ENCODE data around the gene ZSWIM3. TPM values are rescaled to one million over a fixed set of nuclear protein-coding genes. Genes with fewer than 3 reads are reported as not detected.

The ZSWIM3 gene
- total and polyA plus RNA-seq, 2 of the 8 experiments (the other 6 are each of a cell fraction or from before 2014, with no cell fraction given), result 5.5 to 6.9 TPM

DNA sequence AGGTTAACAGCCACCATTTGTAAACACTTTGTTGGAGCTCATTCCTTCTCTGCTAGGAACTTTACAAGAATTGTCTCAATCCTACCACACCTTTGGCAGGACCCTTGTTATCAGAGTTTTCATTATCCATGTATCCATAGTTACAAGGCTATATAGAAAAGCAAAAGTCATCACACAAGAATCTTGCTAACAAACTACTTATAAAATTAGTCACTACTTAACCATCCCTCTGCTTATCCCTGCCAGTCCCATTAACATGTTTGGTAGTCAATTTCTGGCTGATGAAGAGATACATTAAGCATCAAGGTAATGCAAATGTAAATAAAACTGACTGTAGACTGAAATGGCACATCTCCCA is 10.4 kb downstream of the ZSWIM3 start:
- no peak overlapping the region for H2AK5ac ChIP-seq (ENCODE audit: low read depth, low read length)
- no peak overlapping the region for H4K8ac ChIP-seq (ENCODE audit: extremely low read depth, insufficient read depth, low read length)
- no peak overlapping the region for H2BK20ac ChIP-seq (ENCODE audit: low read length)
- no peaks in the 10 kb centered on the region for H3K9me3 ChIP-seq (ENCODE audit: insufficient read depth in 2 of 2, low read depth in 1 of 2, low read length in 1 of 2)
- POLR2A ChIA-PET (ENCODE audit: partially characterized antibody), result interaction anchor here (1.5 to 8.1 kb wide), 2 partner anchors 9 to 15 kb away, joined by 5 to 39 read pairs; partner anchors contain the start of gene ZSWIM1
- H3K23ac ChIP-seq (ENCODE audit: insufficient read length), result no peak overlapping the region
- no peak overlapping the region for H3K9ac ChIP-seq (replicated peaks in 1 of 4; ENCODE audit: extremely low read depth in 1 of 4, low read depth in 3 of 4, low read length in 3 of 4)
- no peak overlapping the region for H3K4ac ChIP-seq (replicated peaks; ENCODE audit: insufficient read length, low read depth, low read length)
- H3K56ac ChIP-seq (replicated peaks; ENCODE audit: insufficient read length, low read depth, low read length), result no peak overlapping the region
- H3K4me1 ChIP-seq (replicated peaks in 1 of 4; ENCODE audit: control insufficient read depth in 3 of 4, insufficient read depth in 4 of 4, low read length in 3 of 4), result no peaks in the 10 kb centered on the region
- H2AFZ ChIP-seq (ENCODE audit: low read length), result no peak overlapping the region
- CTCF ChIA-PET (ENCODE audit: partially characterized antibody), result interaction anchor here (0.6 to 1.4 kb wide), 4 partner anchors 12 to 90 kb away, joined by 3 to 5 read pairs (median 4); no protein-coding TSS in a partner anchor
- DNase-seq (ENCODE audit: low read depth in 1 of 2, low spot score in 2 of 2) (no peak), FAIRE-seq (no peak)
- H3K23me2 ChIP-seq (ENCODE audit: low read depth, low read length), result no peaks in the 10 kb centered on the region
- H3K18ac ChIP-seq (ENCODE audit: extremely low read depth, low read length), result no peak overlapping the region
- H2BK120ac ChIP-seq (replicated peaks; ENCODE audit: low read depth, low read length), result no peak overlapping the region
- no peak overlapping the region for H3K27ac ChIP-seq (ENCODE audit: low read depth, low read length)
- no peak overlapping the region for H3K4me2 ChIP-seq (ENCODE audit: insufficient read depth in 1 of 2, low read depth in 2 of 2, low read length in 2 of 2)
- H4K20me1 ChIP-seq (replicated peaks in 1 of 2; ENCODE audit: control insufficient read depth in 1 of 2, insufficient read depth in 2 of 2, low read length in 2 of 2), result no peaks in the 10 kb centered on the region
- TF ChIP-seq TAF7 (optimal IDR thresholded peaks at IDR 0.05; ENCODE audit: borderline replicate concordance, low read depth, low read length), result no peak
- TF ChIP-seq USF2 (IDR thresholded peaks at IDR 0.05; ENCODE audit: low read length), result no peak
- no peak for TF ChIP-seq TEAD4 (IDR thresholded peaks at IDR 0.05; ENCODE audit: low read depth, low read length)
- TF ChIP-seq E2F6 (IDR thresholded peaks at IDR 0.05), result no peak
- no peak for TF ChIP-seq SRF (IDR thresholded peaks at IDR 0.05; ENCODE audit: low read depth, low read length)
- TF ChIP-seq EGR1 (IDR thresholded peaks at IDR 0.05; ENCODE audit: borderline replicate concordance, low read depth, low read length), result no peak
- TF ChIP-seq POLR2A (IDR thresholded peaks at IDR 0.05; ENCODE audit: control extremely low read depth in 1 of 2, low read depth in 2 of 2, low read length in 2 of 2), result no peak
- TF ChIP-seq KDM4A (IDR thresholded peaks at IDR 0.05; ENCODE audit: low read depth, low read length, severe bottlenecking), result no peak
- TF ChIP-seq HDAC6 (IDR thresholded peaks at IDR 0.05; ENCODE audit: low read depth, low read length), result no peak
- no peaks in the 10 kb centered on the region for H3K27me3 ChIP-seq (replicated peaks in 1 of 4; ENCODE audit: control insufficient read depth in 3 of 4, extremely low read depth in 1 of 4, insufficient read depth in 3 of 4, low read length in 3 of 4)
- H3K79me2 ChIP-seq (ENCODE audit: control insufficient read depth in 1 of 2, insufficient read depth in 2 of 2, low read length in 2 of 2), result no peaks in the 10 kb centered on the region
- no peak overlapping the region for H2BK12ac ChIP-seq (ENCODE audit: low read depth, low read length)
- H3K79me1 ChIP-seq (ENCODE audit: low read depth, low read length), result no peaks in the 10 kb centered on the region
- no peak overlapping the region for H4K91ac ChIP-seq (replicated peaks; ENCODE audit: insufficient read length, low read length)
- H3K36me3 ChIP-seq (ENCODE audit: control insufficient read depth in 2 of 4, insufficient read depth in 4 of 4, low read length in 3 of 4), result no peaks in the 10 kb centered on the region; a peak in 1 of 8 replicates
- no peak overlapping the region for H2BK15ac ChIP-seq (ENCODE audit: low read length)
- no peak overlapping the region for H4K5ac ChIP-seq (ENCODE audit: insufficient read length, low read depth, low read length)
- H2BK5ac ChIP-seq (ENCODE audit: low read depth, low read length), result no peak overlapping the region
- H3K14ac ChIP-seq (ENCODE audit: insufficient read length), result no peak overlapping the region
- no peak overlapping the region for H3K4me3 ChIP-seq (ENCODE audit: extremely low read depth in 1 of 4, insufficient read depth in 2 of 4, low read depth in 3 of 4, low read length in 4 of 4)
